MG63 (cell line): ENCODE data around the gene HOGA1. TPM values are rescaled to one million over a fixed set of nuclear protein-coding genes. Genes with fewer than 3 reads are reported as not detected.
A peak's percentile ranks its signal among the peaks of the same experiment; 100 is the strongest.

ENCODE experiments used
- DNase-seq: peaks from one replicate; pipeline ENCODE4 v3.0.0-alpha.2; 2020
- H3K27me3 ChIP-seq: fragments of 250-450 bp; sonication (Bioruptor Pico); 2 replicates; pipeline ENCODE4 v1.5.1; 2020; ENCODE audit warnings: mild to moderate bottlenecking, moderate library complexity
- H3K36me3 ChIP-seq: fragments of 250-450 bp; sonication (Bioruptor Pico); 2 replicates; pipeline ENCODE4 v1.5.1; 2020; ENCODE audit warnings: mild to moderate bottlenecking, moderate library complexity
- H3K4me3 ChIP-seq: fragments of 250-450 bp; sonication (Bioruptor Pico); 2 replicates; pipeline ENCODE4 v1.5.1; 2020; ENCODE audit warnings: mild to moderate bottlenecking, moderate library complexity
- H3K9me3 ChIP-seq: fragments of 250-450 bp; sonication (Bioruptor Pico); 2 replicates; pipeline ENCODE4 v1.5.1; 2020; ENCODE audit warnings: mild to moderate bottlenecking, moderate library complexity
- total RNA-seq: library from RNA; depleted of rRNA; stranded (reverse); fragments of >200 nt; shearing (Covaris generic); gene quantifications from 2 replicates; pipeline ENCODE4 v1.2.3, GENCODE V29; 2014; ENCODE audit warnings: low replicate concordance

The HOGA1 gene
- total RNA-seq, 1 experiment from 2014 or later = 5.0 TPM

GRCh38 chr10:97590082-97590747 lies 6.0 kb downstream of the HOGA1 start:
- H3K4me3 ChIP-seq = no peak overlapping the region
- no peaks in the 10 kb centered on the region for H3K9me3 ChIP-seq
- H3K27me3 ChIP-seq = no peaks in the 10 kb centered on the region
- no peak for DNase-seq
- no peaks in the 10 kb centered on the region for H3K36me3 ChIP-seq

GRCh38 chr10:97590748-97591495 lies 6.7 kb downstream of the HOGA1 start:
- no peak overlapping the region for H3K4me3 ChIP-seq
- DNase-seq = no peak
- H3K36me3 ChIP-seq = no peaks in the 10 kb centered on the region
- H3K9me3 ChIP-seq = no peaks in the 10 kb centered on the region
- H3K27me3 ChIP-seq = no peaks in the 10 kb centered on the region

DNA sequence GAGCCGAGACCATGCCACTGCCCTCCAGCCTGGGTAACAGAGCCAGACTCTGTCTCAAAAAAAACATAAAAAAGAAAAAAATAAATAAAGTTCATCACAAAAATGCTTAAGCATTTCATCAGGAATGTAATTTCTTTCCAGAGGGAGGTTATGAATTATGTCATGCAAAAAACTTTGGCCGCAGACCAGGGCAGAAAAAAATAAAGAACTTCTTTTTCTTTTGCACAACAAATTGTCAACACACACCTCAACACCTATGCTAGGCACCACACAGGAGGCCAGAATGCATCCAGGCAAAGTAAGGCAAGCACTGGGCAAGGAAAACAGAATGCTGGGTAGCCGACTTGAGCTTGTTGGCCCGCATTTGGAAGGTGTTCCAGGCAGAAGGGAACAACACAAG lies 9.2 kb downstream of the HOGA1 start:
- Histone ChIP-seq H3K9me3 (no peaks in the 10 kb centered on the region), H3K36me3 (no peaks in the 10 kb centered on the region), H3K27me3 (no peaks in the 10 kb centered on the region), H3K4me3 (no peak overlapping the region)
- DNase-seq = peak; percentile 33

DNA sequence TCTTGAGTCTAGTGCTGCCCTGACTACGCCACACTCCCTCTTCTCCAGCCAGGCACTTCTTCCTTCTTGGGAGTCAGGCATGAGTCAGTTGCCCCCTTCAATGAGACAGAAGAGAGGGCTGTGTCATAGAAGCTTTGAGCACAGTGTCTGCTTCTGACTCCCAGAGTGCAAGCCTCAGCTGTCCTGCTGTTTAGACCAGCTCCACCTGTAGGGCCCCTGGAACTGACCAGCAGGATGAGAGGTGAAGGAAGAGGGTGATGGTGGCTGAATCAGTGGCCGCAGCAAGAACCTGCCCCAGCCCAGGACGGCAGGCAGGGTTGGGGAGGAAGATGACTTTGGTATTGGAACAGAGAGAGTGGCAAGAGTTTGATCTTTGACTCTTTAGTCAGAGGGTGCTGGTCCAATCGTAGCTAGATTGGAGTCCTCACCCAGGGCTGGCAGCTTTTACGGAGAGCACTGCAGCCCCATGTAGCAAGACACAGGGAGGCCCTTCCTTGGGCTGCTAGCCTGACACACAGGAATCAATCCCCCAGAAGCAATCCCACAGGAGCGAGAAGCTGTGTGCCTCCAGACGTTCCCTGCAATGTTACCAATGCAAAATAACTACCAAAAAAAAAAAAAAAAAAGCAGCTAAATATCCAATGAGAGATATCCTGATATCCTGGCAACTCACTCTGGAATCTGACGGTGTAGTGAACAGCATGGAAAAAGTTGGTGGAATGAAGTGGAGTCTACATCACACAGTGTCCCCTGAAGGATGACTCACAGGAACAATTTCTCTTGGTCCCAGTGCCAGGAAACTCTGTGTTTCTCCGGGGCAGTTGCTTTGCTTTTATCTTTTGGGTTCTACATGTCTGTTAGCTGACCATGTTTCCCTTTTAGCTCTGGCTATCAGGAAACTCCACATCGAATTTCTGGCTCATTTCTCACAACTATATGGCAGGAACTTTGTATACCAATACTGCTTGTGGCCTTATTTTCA lies 12.2 kb downstream of the HOGA1 start:
- H3K36me3 ChIP-seq = no peaks in the 10 kb centered on the region
- H3K9me3 ChIP-seq = no peaks in the 10 kb centered on the region
- no peaks in the 10 kb centered on the region for H3K27me3 ChIP-seq
- no peak overlapping the region for H3K4me3 ChIP-seq
- DNase-seq = peak; percentile 69

GRCh38 chr10:97597778-97598177 lies 13.6 kb downstream of the HOGA1 start:
- no peak overlapping the region for H3K4me3 ChIP-seq
- no peaks in the 10 kb centered on the region for H3K27me3 ChIP-seq
- no peak for DNase-seq
- no peaks in the 10 kb centered on the region for H3K9me3 ChIP-seq
- H3K36me3 ChIP-seq = no peaks in the 10 kb centered on the region

DNA sequence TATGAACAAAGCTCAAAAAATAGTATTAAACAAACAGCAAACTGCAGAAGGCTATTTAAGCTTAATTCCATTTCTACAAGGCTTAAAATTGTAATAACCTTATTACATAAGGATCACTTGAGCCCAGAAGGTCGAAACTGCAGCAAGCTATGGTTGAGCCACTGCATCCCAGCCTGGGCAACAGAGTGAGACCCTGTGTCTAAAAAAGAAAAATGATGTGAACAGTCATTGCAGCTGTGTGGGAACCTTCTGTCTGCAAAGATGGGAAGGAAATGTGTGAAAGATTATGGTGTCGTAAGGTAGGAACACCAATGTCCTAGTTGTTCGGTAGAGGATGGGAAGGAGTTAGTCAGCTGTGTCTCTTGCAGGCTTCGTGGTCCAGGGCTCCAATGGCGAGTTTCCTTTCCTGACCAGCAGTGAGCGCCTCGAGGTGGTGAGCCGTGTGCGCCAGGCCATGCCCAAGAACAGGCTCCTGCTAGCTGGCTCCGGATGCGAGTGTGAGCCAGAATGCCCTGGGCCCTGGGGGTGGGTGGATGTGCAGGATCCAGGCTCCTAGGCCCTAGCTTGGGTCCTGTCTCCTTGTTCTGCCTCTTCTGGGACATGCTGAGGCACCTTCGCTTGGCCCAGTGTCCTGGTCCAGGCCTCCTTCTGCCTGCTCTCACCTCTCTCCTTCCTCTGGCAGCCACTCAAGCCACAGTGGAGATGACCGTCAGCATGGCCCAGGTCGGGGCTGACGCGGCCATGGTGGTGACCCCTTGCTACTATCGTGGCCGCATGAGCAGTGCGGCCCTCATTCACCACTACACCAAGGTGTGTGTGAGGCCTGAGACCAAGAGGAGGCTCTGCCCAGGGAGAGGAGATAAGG lies 14.4 kb downstream of the HOGA1 start:
- H3K4me3 ChIP-seq = no peak overlapping the region
- H3K9me3 ChIP-seq = no peaks in the 10 kb centered on the region
- no peaks in the 10 kb centered on the region for H3K27me3 ChIP-seq
- no peaks in the 10 kb centered on the region for H3K36me3 ChIP-seq
- no peak for DNase-seq

DNA sequence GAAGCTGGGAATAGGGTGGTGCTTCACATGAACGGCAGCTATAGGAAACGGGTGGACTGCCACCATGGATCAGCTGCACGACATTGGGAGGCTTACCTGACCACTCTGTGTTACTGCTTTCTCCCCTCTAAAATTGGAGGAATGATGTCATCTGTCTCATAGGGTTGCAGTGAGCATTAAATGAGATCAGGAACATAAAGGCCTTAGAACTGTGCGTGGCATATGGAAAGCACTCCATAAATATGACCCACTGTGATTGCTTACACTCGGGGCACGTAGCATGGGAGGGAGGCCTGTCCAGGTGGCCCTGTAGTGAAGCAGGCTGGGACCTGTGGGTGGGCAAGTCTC lies 15.1 kb downstream of the HOGA1 start:
- no peaks in the 10 kb centered on the region for H3K9me3 ChIP-seq
- no peak overlapping the region for H3K4me3 ChIP-seq
- DNase-seq = no peak
- no peaks in the 10 kb centered on the region for H3K36me3 ChIP-seq
- H3K27me3 ChIP-seq = no peaks in the 10 kb centered on the region

DNA sequence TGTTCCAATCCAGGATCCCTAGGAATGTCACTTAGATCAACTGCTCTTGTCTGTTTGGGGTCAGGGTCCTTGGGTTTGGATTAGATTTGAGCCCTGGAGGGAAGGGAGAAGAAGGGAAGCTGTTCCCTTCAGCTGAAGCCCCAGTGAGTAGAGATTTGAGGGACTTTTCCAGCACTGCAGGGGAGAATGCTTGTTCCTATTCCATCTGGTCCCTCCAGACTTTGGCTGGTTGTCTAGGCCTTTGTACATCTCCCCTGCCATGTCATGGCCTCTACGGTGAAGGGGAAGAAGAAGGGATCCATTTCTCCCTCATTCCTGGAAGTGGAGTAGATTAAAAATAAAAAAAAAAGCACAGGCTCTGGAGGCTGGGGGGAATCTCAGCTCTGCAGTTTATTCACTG lies 16.4 kb downstream of the HOGA1 start:
- no peak for DNase-seq
- Histone ChIP-seq H3K9me3 (no peaks in the 10 kb centered on the region), H3K4me3 (no peak overlapping the region), H3K36me3 (no peaks in the 10 kb centered on the region), H3K27me3 (no peaks in the 10 kb centered on the region)

DNA sequence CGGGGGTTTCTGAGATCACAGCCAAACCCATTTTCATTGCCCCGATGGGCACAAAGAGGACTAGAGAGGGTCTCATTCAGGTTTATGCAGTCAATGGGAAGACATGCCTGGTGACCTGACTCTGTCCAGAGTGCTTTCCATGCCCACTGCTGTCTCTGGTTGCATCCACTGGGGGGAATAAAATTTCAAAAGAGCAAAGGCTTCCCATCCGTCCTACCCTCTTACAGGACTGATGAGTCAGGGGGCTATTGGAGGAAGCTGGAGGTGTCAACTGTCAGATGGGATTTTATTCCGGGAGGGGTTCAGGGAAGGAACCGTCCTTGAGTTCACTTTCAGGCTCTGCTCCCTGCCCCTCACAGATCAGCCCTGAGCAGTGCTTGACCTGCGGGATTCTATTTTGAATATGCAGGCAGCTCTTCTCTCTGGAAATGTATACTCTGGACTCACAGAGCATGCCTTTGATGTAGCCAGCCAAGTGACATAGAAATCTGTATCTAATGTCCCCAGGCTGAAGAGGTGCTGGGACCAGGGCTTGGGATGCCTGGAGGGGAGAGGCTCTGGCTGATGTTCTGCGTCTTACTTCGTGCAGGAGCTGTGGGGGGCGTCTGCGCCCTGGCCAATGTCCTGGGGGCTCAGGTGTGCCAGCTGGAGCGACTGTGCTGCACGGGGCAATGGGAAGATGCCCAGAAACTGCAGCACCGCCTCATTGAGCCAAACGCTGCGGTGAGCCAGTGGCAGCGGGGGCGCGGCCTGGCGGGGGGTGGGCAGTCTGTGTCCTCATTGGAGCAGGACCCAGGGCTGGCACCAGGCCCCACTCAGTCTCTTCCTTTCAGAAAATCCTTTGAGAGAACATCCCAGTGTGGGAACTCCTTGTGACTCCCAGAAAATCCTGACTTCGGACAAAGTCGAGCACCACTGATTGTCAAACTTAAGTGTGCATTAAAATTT lies 17.4 kb downstream of the HOGA1 start:
- Histone ChIP-seq H3K9me3 (no peaks in the 10 kb centered on the region), H3K27me3 (no peaks in the 10 kb centered on the region), H3K4me3 (no peak overlapping the region), H3K36me3 (no peaks in the 10 kb centered on the region)
- DNase-seq = no peak

GRCh38 chr10:97607095-97607636 lies 23.0 kb downstream of the HOGA1 start:
- Histone ChIP-seq H3K27me3 (no peaks in the 10 kb centered on the region), H3K9me3 (no peaks in the 10 kb centered on the region), H3K4me3 (no peak overlapping the region), H3K36me3 (no peaks in the 10 kb centered on the region)
- DNase-seq = no peak

DNA sequence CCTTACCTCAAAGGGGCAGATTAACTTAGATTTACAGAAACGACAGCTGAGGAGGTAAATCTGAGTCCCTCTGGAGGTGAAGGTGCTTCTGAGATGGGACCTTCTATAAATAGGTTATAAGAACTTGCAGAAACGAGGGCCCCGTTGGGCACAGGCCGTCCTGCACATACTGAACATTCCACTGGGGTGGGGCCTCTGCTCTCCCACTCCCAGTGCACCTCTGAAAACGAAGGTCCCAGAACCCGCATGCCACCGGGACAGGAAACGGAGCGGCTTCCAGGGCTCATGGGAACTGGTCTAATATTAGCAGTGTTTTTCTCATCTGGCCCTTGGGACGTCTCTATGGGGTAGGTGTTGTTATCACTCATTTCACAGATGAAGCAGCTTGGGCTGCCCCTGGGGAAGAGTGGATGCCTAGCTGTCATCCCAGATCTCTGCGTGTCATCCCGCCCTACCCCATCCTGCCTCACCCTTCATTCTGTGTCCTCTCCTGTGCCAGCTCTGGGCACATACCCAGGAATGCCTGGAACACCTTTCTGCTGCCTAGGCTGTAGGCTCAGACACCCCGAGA lies 24.9 kb downstream of the HOGA1 start:
- Histone ChIP-seq H3K36me3 (no peaks in the 10 kb centered on the region), H3K27me3 (no peaks in the 10 kb centered on the region), H3K4me3 (no peak overlapping the region), H3K9me3 (no peaks in the 10 kb centered on the region)
- no peak for DNase-seq

- no peaks in the 10 kb centered on the region for H3K36me3 ChIP-seq
- H3K4me3 ChIP-seq = no peak overlapping the region
Observed at GRCh38 chr10:97611473-97611872, 27.3 kb downstream of the HOGA1 start.

GRCh38 chr10:97612386-97612785 lies 28.2 kb downstream of the HOGA1 start:
- Histone ChIP-seq H3K36me3 (no peaks in the 10 kb centered on the region), H3K9me3 (no peaks in the 10 kb centered on the region), H3K27me3 (no peaks in the 10 kb centered on the region), H3K4me3 (no peak overlapping the region)
- DNase-seq = no peak

More at GRCh38 chr10:97611473-97611872, 27.3 kb downstream of the HOGA1 start:
- Histone ChIP-seq H3K27me3 (no peaks in the 10 kb centered on the region), H3K9me3 (no peaks in the 10 kb centered on the region)
- DNase-seq = no peak

DNA sequence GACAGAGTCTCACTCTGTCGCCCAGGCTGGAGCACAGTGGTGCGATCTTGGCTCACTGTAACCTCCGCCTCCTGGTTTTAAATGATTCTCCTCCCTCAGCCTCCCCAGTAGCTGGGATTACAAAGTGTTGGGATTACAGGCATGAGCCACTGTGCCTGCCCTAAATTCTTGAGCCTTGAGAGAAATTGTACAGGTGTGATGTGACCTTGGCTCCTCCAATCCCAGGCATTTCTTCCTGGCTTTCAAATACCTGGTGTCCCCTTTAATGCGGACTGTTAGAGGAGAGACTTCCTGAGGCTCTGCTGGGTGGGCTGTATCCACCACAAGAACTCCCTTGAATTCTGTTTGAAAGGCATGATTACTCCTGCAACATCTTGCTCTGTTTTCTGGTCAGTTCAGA lies 34.1 kb downstream of the HOGA1 start:
- DNase-seq = no peak
- Histone ChIP-seq H3K36me3 (no peaks in the 10 kb centered on the region), H3K27me3 (no peaks in the 10 kb centered on the region), H3K9me3 (no peaks in the 10 kb centered on the region), H3K4me3 (no peak overlapping the region)

DNA sequence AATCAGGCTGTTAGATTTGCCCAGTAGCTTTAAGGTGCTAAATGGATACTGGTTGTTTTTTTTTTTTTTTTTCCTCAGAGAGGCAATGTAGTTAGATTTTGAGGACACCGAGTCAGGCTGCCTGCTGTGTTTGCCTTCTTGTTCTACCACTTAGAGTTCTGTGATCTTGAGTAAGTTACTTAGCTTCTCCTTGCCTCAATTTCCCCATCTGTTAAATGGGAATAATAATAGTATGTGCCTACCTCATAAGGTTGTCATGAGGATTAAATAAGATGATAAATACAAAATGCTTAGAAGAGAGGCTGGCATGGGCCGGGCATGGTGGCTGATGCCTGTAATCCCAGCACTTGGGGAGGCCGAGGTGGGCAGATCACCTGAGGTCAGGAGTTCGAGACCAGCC lies 34.5 kb downstream of the HOGA1 start:
- no peak overlapping the region for H3K4me3 ChIP-seq
- H3K27me3 ChIP-seq = no peaks in the 10 kb centered on the region
- H3K9me3 ChIP-seq = no peaks in the 10 kb centered on the region
- DNase-seq = no peak
- H3K36me3 ChIP-seq = no peaks in the 10 kb centered on the region
